HFFc6 (cell line): ENCODE measurements around the gene HOXD11. TPM values are rescaled to one million over a fixed set of nuclear protein-coding genes. Genes with fewer than 3 reads are reported as not detected.

ENCODE experiments used
- DNase-seq: peaks from one replicate; pipeline ENCODE4 v3.0.0-alpha.2; 2018
- H3K27ac Mint-ChIP-seq: 2 replicates; pipeline ENCODE4 v1.8.0; 2020; ENCODE audit warnings: mild to moderate bottlenecking, mixed read lengths
- H3K27me3 Mint-ChIP-seq: 2 replicates; pipeline ENCODE4 v1.8.0; 2021; ENCODE audit warnings: mild to moderate bottlenecking, moderate library complexity, mixed read lengths; ENCODE audit not compliant: insufficient read depth
- H3K36me3 Mint-ChIP-seq: 2 replicates; pipeline ENCODE4 v1.8.0; 2021; ENCODE audit warnings: low read depth, mixed read lengths
- H3K4me1 Mint-ChIP-seq: 2 replicates; pipeline ENCODE4 v1.8.0; 2020; ENCODE audit warnings: low read depth, mixed read lengths
- H3K4me3 Mint-ChIP-seq: 2 replicates; pipeline ENCODE4 v1.8.0; 2020; ENCODE audit warnings: mild to moderate bottlenecking, moderate library complexity, mixed read lengths
- H3K9me3 Mint-ChIP-seq: 2 replicates; pipeline ENCODE4 v1.8.0; 2020; ENCODE audit warnings: mild to moderate bottlenecking, mixed read lengths
- CTCF ChIP-seq: fragments of 200-600 bp; sonication (generic); IDR thresholded peaks from 2 replicates; pipeline ENCODE4 v1.5.0; 2021; ENCODE audit warnings: antibody characterized with exemption, mild to moderate bottlenecking
- total RNA-seq, 6 experiments: library from RNA; stranded (reverse); fragmentation: NEBNext Ultra II Directional; extraction: Animal tissue kit (Norgen Biotek cat#: 25700); gene quantifications; 2 replicates in 1 of 6; 3 replicates in 5 of 6; pipeline ENCODE4 v1.2.3, GENCODE V29; 2021

The HOXD11 gene
- total RNA-seq, 6 experiments from 2014 or later: 6.0 to 10.2 (median 7.6) TPM

GRCh38 chr2:176127774-176128072 is 20.6 kb downstream of the HOXD11 start:
- Mint-ChIP-seq H3K27me3 (peaks cover 35% of the 10 kb centered on the region), H3K27ac (no peak overlapping the region), H3K36me3 (peaks cover 16% of the 10 kb centered on the region; the same call in 1 of the 2 replicates), H3K9me3 (no peaks in the 10 kb centered on the region), H3K4me1 (peaks cover 47% of the 10 kb centered on the region), H3K4me3 (peak overlapping the region; percentile 71)
- no peak for TF ChIP-seq CTCF
- no peak for DNase-seq

GRCh38 chr2:176128172-176128981 is 21.3 kb downstream of the HOXD11 start:
- Mint-ChIP-seq H3K27ac (peak overlapping the region; percentile 11; the same call in 1 of the 2 replicates), H3K27me3 (peaks cover 36% of the 10 kb centered on the region), H3K9me3 (no peaks in the 10 kb centered on the region), H3K4me1 (peaks cover 52% of the 10 kb centered on the region), H3K4me3 (peak overlapping the region; percentile 73), H3K36me3 (peaks cover 16% of the 10 kb centered on the region; the same call in 1 of the 2 replicates)
- DNase-seq: no peak
- no peak for TF ChIP-seq CTCF

- H3K27ac Mint-ChIP-seq: peak within 1 kb of the TSS; percentile 61; the same call in 1 of the 2 replicates
- H3K9me3 Mint-ChIP-seq: no peaks in the 10 kb centered on the region
- H3K4me3 Mint-ChIP-seq: peak within 1 kb of the TSS; percentile 90
- H3K4me1 Mint-ChIP-seq: peaks cover 52% of the 10 kb centered on the region
- no peak for TF ChIP-seq CTCF
- peaks cover 35% of the 10 kb centered on the region for H3K27me3 Mint-ChIP-seq
- DNase-seq: peak; percentile 56
- peaks cover 16% of the 10 kb centered on the region; the same call in 1 of the 2 replicates for H3K36me3 Mint-ChIP-seq
Observed at GRCh38 chr2:176128982-176129796, 22.1 kb downstream of the HOXD11 start, which contains the start of gene HOXD8. Gene HOXD8 (plus strand): TSS chr2:176129705. CDS start chr2:176130367, 662 bp downstream.

- H3K9me3 Mint-ChIP-seq: no peaks in the 10 kb centered on the region
- H3K27me3 Mint-ChIP-seq: peaks cover 32% of the 10 kb centered on the region
- no peak for TF ChIP-seq CTCF
- H3K4me1 Mint-ChIP-seq: peaks cover 52% of the 10 kb centered on the region
- DNase-seq: no peak
- peaks cover 16% of the 10 kb centered on the region; the same call in 1 of the 2 replicates for H3K36me3 Mint-ChIP-seq
- H3K27ac Mint-ChIP-seq: no peak overlapping the region
- peak overlapping the region; percentile 68 for H3K4me3 Mint-ChIP-seq
Observed at GRCh38 chr2:176129813-176130146, 22.7 kb downstream of the HOXD11 start.

- DNase-seq: no peak
- Mint-ChIP-seq H3K4me3 (peak overlapping the region; percentile 90), H3K27ac (peak overlapping the region; percentile 61; the same call in 1 of the 2 replicates)
Observed at GRCh38 chr2:176130147-176130956, 23.3 kb downstream of the HOXD11 start.

More at GRCh38 chr2:176130147-176130956, 23.3 kb downstream of the HOXD11 start:
- peak; percentile 17; the same call in 1 of the 2 replicates for TF ChIP-seq CTCF
- H3K4me1 Mint-ChIP-seq: peaks cover 58% of the 10 kb centered on the region
- H3K9me3 Mint-ChIP-seq: no peaks in the 10 kb centered on the region
- H3K27me3 Mint-ChIP-seq: peaks cover 32% of the 10 kb centered on the region
- H3K36me3 Mint-ChIP-seq: peaks cover 16% of the 10 kb centered on the region; the same call in 1 of the 2 replicates
